ENCODE measurements around the gene MAGI3.

The MAGI3 gene

DNA sequence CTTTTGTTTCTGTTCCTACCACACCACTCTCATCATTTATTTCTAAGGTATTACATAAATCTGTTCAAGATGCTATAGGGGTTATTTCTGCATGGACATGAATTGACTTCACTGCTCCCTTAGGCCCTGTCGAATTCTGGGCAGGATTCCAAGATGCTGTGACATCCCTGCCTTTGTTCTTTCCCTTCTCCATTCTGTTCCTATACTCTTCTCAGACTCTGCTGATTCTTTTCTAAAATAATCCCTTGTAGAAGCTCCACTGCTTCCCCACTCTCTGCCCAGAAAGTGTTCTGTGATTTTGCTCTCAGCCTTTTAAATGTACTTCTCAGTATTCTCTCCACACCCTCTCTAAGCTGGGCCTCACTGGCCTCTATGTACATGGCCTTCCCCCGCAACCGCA lies 269.8 kb downstream of the MAGI3 start:
- DNase-seq: no peak

- no peak for DNase-seq
These were observed 271.8 kb downstream of the MAGI3 start for GRCh38 chr1:113662101-113662500.

- DNase-seq: no peak
These were observed 273.0 kb downstream of the MAGI3 start for GRCh38 chr1:113663165-113663951.

GRCh38 chr1:113665071-113665470 lies 274.8 kb downstream of the MAGI3 start:
- no peak for DNase-seq

GRCh38 chr1:113666126-113666525 lies 275.8 kb downstream of the MAGI3 start:
- no peak for DNase-seq

GRCh38 chr1:113669988-113670387 lies 279.7 kb downstream of the MAGI3 start:
- no peak for DNase-seq

DNA sequence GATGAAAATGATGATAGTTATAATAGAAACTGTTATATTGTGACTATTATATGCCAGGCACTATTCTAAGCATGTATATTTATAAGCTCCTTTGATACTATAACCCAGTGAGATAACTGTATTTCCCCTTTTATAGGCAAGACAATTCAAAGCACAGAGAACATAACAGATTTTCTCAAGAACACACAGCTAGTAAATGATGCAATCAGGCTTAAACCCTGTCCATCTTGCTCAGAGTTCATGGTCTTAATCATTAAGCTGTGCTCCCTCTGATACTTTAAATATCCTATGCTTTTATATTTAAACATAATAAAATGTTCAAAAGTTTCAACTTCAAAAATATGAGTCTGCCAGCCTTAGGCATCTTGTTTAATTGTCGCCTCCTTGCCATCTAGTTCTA lies 280.3 kb downstream of the MAGI3 start:
- DNase-seq: no peak

DNA sequence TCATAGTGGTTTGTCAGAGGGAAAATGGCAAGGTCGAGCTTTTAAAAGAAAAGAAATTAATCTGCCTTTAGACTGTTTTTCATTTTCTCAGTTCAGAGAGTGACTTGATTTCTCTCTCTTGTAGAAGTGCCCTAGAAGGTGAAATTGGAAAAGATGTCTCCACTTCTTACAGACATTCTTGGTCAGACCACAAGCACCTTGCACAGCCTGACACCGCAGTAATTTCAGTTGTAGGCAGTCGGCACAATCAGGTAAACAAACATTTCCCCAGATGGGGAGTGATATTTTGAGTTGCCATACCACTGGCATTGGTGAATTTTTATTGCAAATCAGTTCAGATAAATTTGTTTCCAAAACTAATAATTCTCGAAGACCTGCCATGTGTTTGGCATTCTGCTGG lies 282.2 kb downstream of the MAGI3 start:
- no peak for DNase-seq

GRCh38 chr1:113674591-113674990 lies 284.3 kb downstream of the MAGI3 start:
- no peak for DNase-seq

GRCh38 chr1:113675302-113675701 lies 285.0 kb downstream of the MAGI3 start:
- DNase-seq: no peak

- no peak for DNase-seq
These were observed 286.2 kb downstream of the MAGI3 start for GRCh38 chr1:113676524-113676923.

DNA sequence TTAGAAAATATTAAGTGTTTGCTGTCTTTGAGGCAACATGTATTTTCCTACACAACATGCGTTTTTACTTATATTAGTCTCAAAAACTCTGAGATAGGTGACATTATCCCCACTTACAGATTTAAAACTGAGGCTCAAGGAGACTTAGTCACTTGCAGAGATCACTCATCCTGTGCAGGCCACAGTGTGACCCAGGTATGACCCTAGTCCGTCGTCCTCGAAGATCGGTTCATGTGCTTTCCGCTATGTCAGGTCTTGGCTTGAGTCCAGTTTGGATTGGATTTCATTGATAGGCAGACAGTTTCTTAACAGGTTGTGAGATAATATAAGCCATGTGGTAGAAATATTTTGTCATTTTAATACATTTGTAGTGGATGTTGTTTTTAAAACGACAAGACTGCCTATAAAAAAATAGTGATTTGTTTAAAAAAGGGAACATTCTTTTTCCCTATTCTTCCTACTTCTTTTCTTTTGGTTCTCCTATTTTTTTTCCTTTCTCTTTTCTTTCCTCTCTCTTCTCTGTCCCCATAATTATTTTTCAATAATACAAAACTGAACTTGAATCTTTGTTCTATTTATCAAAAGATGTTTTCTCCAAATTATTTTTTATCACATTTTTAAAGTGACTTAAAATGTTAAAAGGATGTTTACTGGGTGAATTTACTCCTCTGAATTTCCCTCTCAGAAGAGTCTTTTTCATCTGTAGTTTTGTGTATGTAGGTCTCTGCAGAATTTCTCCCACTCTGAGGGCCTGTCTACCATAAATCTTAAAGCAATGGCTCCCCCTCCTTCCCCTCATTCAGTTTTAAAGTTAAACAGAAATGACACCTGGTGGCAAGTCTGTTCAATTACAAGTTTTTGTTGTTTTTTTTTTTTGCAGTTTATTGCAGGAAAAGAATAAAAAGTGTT lies 287.2 kb downstream of the MAGI3 start:
- peak; percentile 54 for DNase-seq

DNA sequence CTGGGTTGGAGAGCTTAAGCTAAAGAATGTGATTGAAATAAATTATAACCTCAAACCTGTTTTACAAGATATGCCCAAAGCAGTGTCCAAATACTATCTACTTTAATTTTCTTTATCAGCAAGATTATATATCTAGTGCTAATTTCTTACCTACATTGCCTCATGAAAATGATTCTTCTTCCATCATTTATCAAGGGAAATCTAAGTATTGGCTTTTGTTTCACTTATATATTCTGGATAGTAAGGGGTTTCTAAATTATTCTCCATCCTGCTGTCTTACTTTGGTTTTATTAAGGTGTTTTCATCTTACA lies 287.8 kb downstream of the MAGI3 start:
- DNase-seq: no peak

DNA sequence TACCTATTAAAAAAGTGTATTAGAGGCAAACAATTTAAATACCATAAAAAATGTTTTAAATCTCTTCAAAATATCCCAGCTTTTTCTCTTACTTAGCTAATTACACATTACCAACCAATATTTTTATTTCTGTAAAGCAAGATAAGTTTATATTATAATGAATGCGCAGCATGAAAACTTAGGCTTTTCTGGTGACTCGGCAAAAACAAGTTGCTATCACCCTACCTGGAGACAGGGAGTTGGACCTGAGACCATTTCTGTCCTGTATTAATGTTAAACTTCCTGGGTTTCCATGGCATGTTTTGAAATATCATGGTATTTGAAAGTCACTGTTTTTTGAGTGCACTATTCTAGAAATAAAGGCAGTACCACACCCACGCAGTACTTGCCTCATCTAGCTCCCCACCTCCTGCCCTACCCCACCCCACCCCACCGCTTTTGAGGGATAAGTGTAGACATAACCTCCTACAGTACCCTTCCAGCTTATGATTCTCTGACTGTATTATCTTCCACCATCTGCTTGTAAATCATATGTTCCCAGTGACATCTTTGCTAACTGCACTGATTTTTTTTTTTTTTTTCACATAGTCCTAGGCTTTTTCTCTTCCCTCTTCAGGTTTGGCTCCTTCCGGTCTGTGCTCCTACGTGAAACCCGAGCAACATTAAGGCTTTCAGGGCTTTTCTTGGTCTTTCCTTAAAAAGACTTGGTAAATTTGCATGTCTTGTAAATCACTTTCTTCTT lies 291.5 kb downstream of the MAGI3 start:
- DNase-seq: no peak

- no peak for DNase-seq
These were observed 293.3 kb downstream of the MAGI3 start for GRCh38 chr1:113683384-113684152.

DNA sequence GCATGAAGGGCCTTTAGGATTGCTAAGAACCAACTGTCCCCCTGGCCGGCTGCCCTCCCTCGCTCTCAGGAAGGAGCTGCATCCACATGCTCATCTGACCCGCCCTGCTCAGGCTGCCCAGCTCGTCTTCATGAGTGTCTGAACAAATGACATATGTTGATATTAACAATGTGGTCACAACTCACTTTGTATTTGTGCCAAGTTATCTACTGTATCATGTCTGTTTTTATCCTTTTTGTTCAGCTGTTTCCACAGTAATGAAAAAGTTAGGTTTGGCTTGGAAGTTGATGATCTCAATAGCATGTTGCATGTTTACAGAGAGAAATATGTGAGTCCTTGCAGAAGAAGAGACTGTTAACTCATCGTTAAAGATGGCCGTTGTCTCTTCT lies 293.8 kb downstream of the MAGI3 start:
- no peak for DNase-seq

DNA sequence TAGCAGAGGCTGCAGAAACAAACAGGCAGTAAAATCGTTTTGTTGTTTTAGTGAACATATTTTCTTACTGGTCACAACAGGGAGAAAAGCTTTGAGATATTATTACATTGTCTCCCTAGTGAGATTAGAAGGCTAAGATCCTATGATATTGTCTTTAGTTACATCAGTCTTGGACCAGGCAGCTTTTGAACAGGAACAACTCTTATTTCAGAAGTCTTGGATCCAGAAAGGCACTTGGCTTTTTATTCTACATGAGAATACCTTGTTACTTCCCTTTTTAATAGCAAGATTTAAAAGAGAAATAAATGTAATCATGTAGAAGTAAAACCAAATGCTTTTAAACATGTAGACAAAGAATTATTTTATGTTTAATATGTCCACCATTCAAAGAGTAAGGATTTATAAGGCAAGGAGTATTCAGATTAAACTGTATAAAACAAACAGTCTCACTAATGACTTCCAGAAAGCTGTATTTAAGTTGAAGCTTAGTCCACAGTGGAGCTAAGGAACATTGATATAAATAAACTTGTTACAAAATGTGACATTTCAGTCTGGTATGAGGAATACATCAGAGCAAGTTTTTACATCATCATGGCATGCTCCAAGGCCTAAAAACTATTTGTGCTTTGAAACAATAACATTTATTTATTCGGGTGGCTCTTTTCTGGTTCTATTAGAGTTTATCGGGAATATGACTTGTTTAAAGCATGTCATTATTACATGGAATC lies 296.7 kb downstream of the MAGI3 start:
- DNase-seq: no peak

DNA sequence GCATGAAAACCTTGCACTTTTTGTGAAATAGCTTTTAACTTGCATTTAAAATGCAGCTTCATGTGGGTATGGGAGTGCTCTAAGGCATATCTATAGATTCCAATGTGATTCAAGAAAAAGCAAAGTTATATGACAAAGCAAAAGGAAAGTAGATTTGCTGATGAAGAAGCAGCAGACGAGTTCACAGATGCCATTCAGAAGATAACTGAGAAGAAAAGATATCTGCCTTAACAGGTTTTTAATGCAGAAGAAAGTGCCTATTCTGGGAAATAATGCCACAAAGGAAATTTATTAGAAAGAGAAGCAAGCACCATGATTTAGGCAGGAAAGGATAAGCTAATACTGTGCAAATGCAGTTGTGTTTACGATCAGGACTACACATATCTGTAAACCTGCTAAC lies 300.9 kb downstream of the MAGI3 start:
- DNase-seq: no peak

DNA sequence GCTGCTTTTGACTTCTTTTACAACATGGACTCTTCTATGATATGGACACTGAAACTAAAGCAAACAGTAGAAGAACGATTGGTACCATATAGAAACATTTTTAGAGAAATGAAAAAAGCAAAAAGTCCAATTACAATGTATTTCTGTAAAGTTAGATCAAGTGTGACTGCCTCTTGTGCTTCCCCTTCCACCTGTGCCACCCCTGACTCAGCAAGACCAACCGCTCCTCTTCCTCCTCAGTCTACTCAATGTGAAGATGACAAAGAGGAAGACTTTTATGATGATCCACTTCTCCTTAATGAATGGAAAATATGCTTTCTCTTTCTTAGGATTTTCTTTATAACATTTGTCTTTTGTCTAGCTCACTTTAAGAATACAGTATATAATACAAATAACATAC lies 302.0 kb downstream of the MAGI3 start:
- no peak for DNase-seq

DNA sequence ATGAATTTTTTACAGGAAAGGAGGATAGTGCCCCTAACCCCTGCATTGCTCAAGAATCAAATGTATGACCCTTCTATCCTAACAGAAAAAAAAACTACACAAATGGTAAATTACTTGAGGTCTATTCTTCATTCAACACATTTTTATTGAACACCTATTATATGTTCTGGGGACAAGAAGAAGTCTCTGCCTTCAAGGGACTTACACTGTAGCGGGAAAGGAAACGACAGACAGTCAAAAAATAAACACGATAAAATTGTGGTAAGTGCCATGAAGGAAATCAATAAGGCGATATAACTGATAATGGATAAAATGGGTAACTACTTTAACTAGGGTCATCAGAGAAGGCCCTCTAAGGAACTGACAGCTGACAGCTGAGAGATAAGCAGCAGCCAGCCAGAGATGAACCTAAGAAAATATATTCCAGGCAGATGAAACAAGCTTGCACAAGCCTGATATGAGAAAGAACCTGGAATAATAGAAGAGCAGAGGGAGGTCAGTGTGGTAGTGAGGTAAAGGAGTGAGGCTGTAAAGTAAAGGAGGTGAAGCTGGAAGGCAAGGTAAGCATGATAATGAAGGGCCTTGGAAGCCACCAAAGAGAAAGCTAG lies 302.6 kb downstream of the MAGI3 start:
- DNase-seq: no peak

- DNase-seq: no peak
These were observed 304.6 kb downstream of the MAGI3 start for GRCh38 chr1:113694910-113695309.

GRCh38 chr1:113701429-113701828 lies 311.1 kb downstream of the MAGI3 start:
- DNase-seq: no peak

All from NCI-H1694 treated with DMSO at 0.1 percent for 48 hours (cell line).